HepG2 (cell line): ENCODE measurements around the gene TATDN3. TPM values are rescaled to one million over a fixed set of nuclear protein-coding genes. Genes with fewer than 3 reads are reported as not detected.

Source experiments
- ATF1 ChIP-seq: IDR thresholded peaks from 2 replicates; pipeline ENCODE4 v1.6.1; 2016; ENCODE audit warnings: mild to moderate bottlenecking, control low read depth
- CAMTA2 ChIP-seq: sonication (generic); formaldehyde crosslinking; IDR thresholded peaks from 2 replicates; pipeline ENCODE4 v1.4.0; 2020; ENCODE audit warnings: mild to moderate bottlenecking, missing genetic modification reagents, borderline replicate concordance
- DNMT1 ChIP-seq: sonication (generic); formaldehyde crosslinking; IDR thresholded peaks from 2 replicates; pipeline ENCODE4 v1.5.1; 2020; ENCODE audit warnings: mild to moderate bottlenecking, missing genetic modification reagents
- FOXP1 ChIP-seq, 2 experiments: fragments of 450-650 bp in 1 of 2; IDR thresholded peaks; 2 replicates each; pipeline ENCODE4 v1.6.1; 2017 to 2018; ENCODE audit warnings: antibody characterized with exemption in 1 of 2
- ISX ChIP-seq: sonication (generic); formaldehyde crosslinking; conservative IDR thresholded peaks from 2 replicates; pipeline ENCODE4 v1.5.0; 2020; ENCODE audit warnings: missing genetic modification reagents
- MYPOP ChIP-seq: sonication (generic); formaldehyde crosslinking; IDR thresholded peaks from 2 replicates; pipeline ENCODE4 v1.8.1; 2023; ENCODE audit warnings: mild to moderate bottlenecking, moderate library complexity, missing genetic modification reagents
- NBN ChIP-seq: fragments of 450-650 bp; conservative IDR thresholded peaks from 2 replicates; pipeline ENCODE4 v1.6.1; 2017
- PAX8 ChIP-seq: sonication (generic); formaldehyde crosslinking; IDR thresholded peaks from 2 replicates; pipeline ENCODE4 v1.8.0; 2022; ENCODE audit warnings: mild to moderate bottlenecking, missing genetic modification reagents, borderline replicate concordance
- PITX1 ChIP-seq: sonication (generic); formaldehyde crosslinking; IDR thresholded peaks from 2 replicates; pipeline ENCODE4 v1.5.1; 2020; ENCODE audit warnings: mild to moderate bottlenecking, missing genetic modification reagents
- RERE ChIP-seq: IDR thresholded peaks from 2 replicates; pipeline ENCODE4 v1.6.1; 2016; ENCODE audit warnings: low read depth, missing genetic modification reagents, missing compliant biosample characterization
- SNAPC5 ChIP-seq: sonication (generic); formaldehyde crosslinking; IDR thresholded peaks from 2 replicates; pipeline ENCODE4 v1.8.1; 2023; ENCODE audit warnings: mild to moderate bottlenecking, missing genetic modification reagents, borderline replicate concordance
- SOX6 ChIP-seq, 2 experiments: fragments of 450-650 bp in 1 of 2; sonication (generic) in 1 of 2; formaldehyde crosslinking in 1 of 2; IDR thresholded peaks; 2 replicates each; pipeline versions ENCODE4 v1.4.0 to v1.6.1; 2017 to 2020; ENCODE audit warnings: antibody characterized with exemption in 1 of 2, mild to moderate bottlenecking in 1 of 2, missing genetic modification reagents in 1 of 2
- SSRP1 ChIP-seq: IDR thresholded peaks from 2 replicates; pipeline ENCODE4 v1.6.1; 2016; ENCODE audit warnings: control low read depth
- ZFX ChIP-seq: sonication (generic); formaldehyde crosslinking; IDR thresholded peaks from 2 replicates; pipeline ENCODE4 v1.4.0; 2020; ENCODE audit warnings: mild to moderate bottlenecking, low read depth, missing genetic modification reagents, moderate library complexity
- ZNF160 ChIP-seq: sonication (generic); formaldehyde crosslinking; IDR thresholded peaks from 2 replicates; pipeline ENCODE4 v1.8.0; 2022; ENCODE audit warnings: mild to moderate bottlenecking, inconsistent platforms, missing genetic modification reagents
- ZNF563 ChIP-seq: sonication (generic); formaldehyde crosslinking; IDR thresholded peaks from 2 replicates; pipeline ENCODE4 v1.8.0; 2022; ENCODE audit warnings: mild to moderate bottlenecking, moderate library complexity, missing genetic modification reagents
- ZNF569 ChIP-seq: sonication (generic); formaldehyde crosslinking; IDR thresholded peaks from 2 replicates; pipeline ENCODE4 v1.5.0; 2020; ENCODE audit warnings: mild to moderate bottlenecking, missing genetic modification reagents, moderate library complexity, borderline replicate concordance
- ZNF616 ChIP-seq: sonication (generic); formaldehyde crosslinking; IDR thresholded peaks from 2 replicates; pipeline ENCODE4 v1.5.0; 2020; ENCODE audit warnings: low read depth, mild to moderate bottlenecking, missing genetic modification reagents
- ZNF629 ChIP-seq: sonication (generic); formaldehyde crosslinking; conservative IDR thresholded peaks from 2 replicates; pipeline ENCODE4 v1.5.0; 2020; ENCODE audit warnings: missing genetic modification reagents
- ZNF678 ChIP-seq: sonication (generic); formaldehyde crosslinking; IDR thresholded peaks from 2 replicates; pipeline ENCODE4 v1.4.0; 2020; ENCODE audit warnings: mild to moderate bottlenecking, missing genetic modification reagents
- ZNF780A ChIP-seq: sonication (generic); formaldehyde crosslinking; IDR thresholded peaks from 2 replicates; pipeline ENCODE4 v1.8.0; 2022; ENCODE audit warnings: mild to moderate bottlenecking, missing genetic modification reagents, moderate library complexity
- ZNF878 ChIP-seq: sonication (generic); formaldehyde crosslinking; IDR thresholded peaks from 2 replicates; pipeline ENCODE4 v1.8.1; 2023; ENCODE audit warnings: mild to moderate bottlenecking, missing genetic modification reagents, moderate library complexity
- polyA plus RNA-seq, 8 experiments: library from polyadenylated mRNA; depleted of rRNA in 3 of 8; stranded (reverse) in 7 of 8; unstranded in 1 of 8; fragments of >200 nt; fragmentation: Illumina TruSeq in 4 of 8; extraction: Trizol in 4 of 8; gene quantifications; 2 replicates each; pipeline versions ENCODE4 v1.2.1 to v1.2.3, GENCODE V29; 2011 to 2016; ENCODE audit warnings: low read depth in 4 of 8, missing spikeins in 1 of 8, mixed read lengths in 1 of 8; ENCODE audit not compliant: insufficient read depth in 1 of 8
- total RNA-seq, 5 experiments: library from RNA; depleted of rRNA; stranded (reverse); fragments of >200 nt; fragmentation: Illumina TruSeq; extraction: Trizol; gene quantifications; 2 replicates each; pipeline ENCODE4 v1.2.3, GENCODE V29; 2016; ENCODE audit warnings: low read depth in 1 of 5

TATDN3 gene
- total and polyA plus RNA-seq, 2 of the 13 experiments (the other 11 are each of a cell fraction or from before 2014, with no cell fraction given), result 7.3 to 8.6 TPM

GRCh38 chr1:212858461-212859265 is 67.0 kb downstream of the TATDN3 start (continued):
- no peak for TF ChIP-seq FOXP1 (IDR thresholded peaks at IDR 0.05)
- TF ChIP-seq FOXP1 (CRISPR knock-in tag; IDR thresholded peaks at IDR 0.05), result no peak
- TF ChIP-seq ZNF780A (CRISPR knock-in tag), result 0 out of 2 replicates have a peak, but pooled peaks have one; percentile 27
- 0 out of 2 replicates have a peak, but pooled peaks have one; percentile 33 for TF ChIP-seq ISX
- TF ChIP-seq MYPOP (CRISPR knock-in tag), result no peak
- TF ChIP-seq ZNF616, result no peak
- no peak for TF ChIP-seq PAX8 (CRISPR knock-in tag)
- no peak for TF ChIP-seq SNAPC5 (CRISPR knock-in tag)
- TF ChIP-seq ZNF629 (CRISPR knock-in tag), result no peak
- peak; percentile 55; the same call in 1 of the 2 replicates for TF ChIP-seq ZNF563 (CRISPR knock-in tag)
- no peak for TF ChIP-seq ATF1 (CRISPR knock-in tag)
- TF ChIP-seq DNMT1, result no peak
- no peak for TF ChIP-seq ZNF569
- no peak for TF ChIP-seq CAMTA2
- no peak for TF ChIP-seq RERE (CRISPR knock-in tag)
- TF ChIP-seq ZNF160 (CRISPR knock-in tag), result peak; percentile 21; the same call in 1 of the 2 replicates
- TF ChIP-seq ZFX (CRISPR knock-in tag), result peak; percentile 73
- no peak for TF ChIP-seq SOX6 (IDR thresholded peaks at IDR 0.05)
- no peak for TF ChIP-seq SOX6 (CRISPR knock-in tag; IDR thresholded peaks at IDR 0.05)
- TF ChIP-seq PITX1 (CRISPR knock-in tag), result peak; percentile 53
- TF ChIP-seq ZNF878 (CRISPR knock-in tag), result no peak
- no peak for TF ChIP-seq ZNF678
- TF ChIP-seq NBN, result no peak
- no peak for TF ChIP-seq SSRP1 (CRISPR knock-in tag)
